HepG2 (cell line): Measurements from ENCODE around the gene RREB1. TPM values are rescaled to one million over a fixed set of nuclear protein-coding genes. Genes with fewer than 3 reads are reported as not detected.

ENCODE experiments used
- CENPT ChIP-seq: sonication (generic); formaldehyde crosslinking; IDR thresholded peaks from 2 replicates; pipeline ENCODE4 v1.8.0; 2022; ENCODE audit warnings: low read depth, mild to moderate bottlenecking, moderate library complexity, missing genetic modification reagents
- KMT2A ChIP-seq: sonication (generic); formaldehyde crosslinking; IDR thresholded peaks from 2 replicates; pipeline ENCODE4 v1.4.0; 2020; ENCODE audit warnings: missing genetic modification reagents
- NR2F1 ChIP-seq, 2 experiments: fragments of 450-650 bp in 1 of 2; formaldehyde crosslinking in 1 of 2; IDR thresholded peaks; 2 replicates each; pipeline versions ENCODE4 v1.5.0 to v1.6.1; 2016 to 2020; ENCODE audit warnings: mild to moderate bottlenecking in 1 of 2, missing compliant biosample characterization in 1 of 2, missing genetic modification reagents in 1 of 2, moderate library complexity in 1 of 2
- PITX1 ChIP-seq: sonication (generic); formaldehyde crosslinking; IDR thresholded peaks from 2 replicates; pipeline ENCODE4 v1.5.1; 2020; ENCODE audit warnings: mild to moderate bottlenecking, missing genetic modification reagents
- PPARG ChIP-seq: conservative IDR thresholded peaks from 2 replicates; pipeline ENCODE4 v1.6.1; 2016; ENCODE audit warnings: missing biosample characterization, missing genetic modification reagents
- PRMT3 ChIP-seq: sonication (generic); formaldehyde crosslinking; IDR thresholded peaks from 2 replicates; pipeline ENCODE4 v1.8.1; 2022; ENCODE audit warnings: low read depth, mild to moderate bottlenecking, moderate library complexity, missing genetic modification reagents, borderline replicate concordance
- SALL1 ChIP-seq: sonication (generic); formaldehyde crosslinking; IDR thresholded peaks from 2 replicates; pipeline ENCODE4 v1.8.0; 2022; ENCODE audit warnings: mild to moderate bottlenecking, missing genetic modification reagents
- SAP130 ChIP-seq: IDR thresholded peaks from 2 replicates; pipeline ENCODE4 v1.6.1; 2016; ENCODE audit warnings: low read depth
- TGIF2 ChIP-seq: IDR thresholded peaks from 2 replicates; pipeline ENCODE4 v1.6.1; 2016; ENCODE audit warnings: control low read depth, missing compliant biosample characterization
- XRCC5 ChIP-seq: fragments of 200-400 bp; formaldehyde crosslinking; optimal IDR thresholded peaks from 2 replicates; pipeline ENCODE3; 2017; ENCODE audit warnings: mild to moderate bottlenecking, low read length
- ZBTB7A ChIP-seq: sonication (generic); formaldehyde crosslinking; IDR thresholded peaks from 2 replicates; pipeline ENCODE4 v1.8.0; 2022; ENCODE audit warnings: mild to moderate bottlenecking, missing genetic modification reagents
- ZHX1 ChIP-seq: sonication (generic); formaldehyde crosslinking; IDR thresholded peaks from 2 replicates; pipeline ENCODE4 v1.8.1; 2022; ENCODE audit warnings: low read depth, mild to moderate bottlenecking, missing genetic modification reagents
- ZNF264 ChIP-seq: sonication (generic); formaldehyde crosslinking; IDR thresholded peaks from 2 replicates; pipeline ENCODE4 v1.4.0; 2020; ENCODE audit warnings: missing genetic modification reagents
- ZNF3 ChIP-seq: IDR thresholded peaks from 2 replicates; pipeline ENCODE4 v1.7.0; 2017; ENCODE audit warnings: inconsistent platforms
- ZSCAN31 ChIP-seq: sonication (generic); formaldehyde crosslinking; IDR thresholded peaks from 2 replicates; pipeline ENCODE4 v1.5.0; 2020; ENCODE audit warnings: low read depth, mild to moderate bottlenecking, missing genetic modification reagents
- polyA plus RNA-seq, 8 experiments: library from polyadenylated mRNA; depleted of rRNA in 3 of 8; stranded (reverse) in 7 of 8; unstranded in 1 of 8; fragments of >200 nt; fragmentation: Illumina TruSeq in 4 of 8; extraction: Trizol in 4 of 8; gene quantifications; 2 replicates each; pipeline versions ENCODE4 v1.2.1 to v1.2.3, GENCODE V29; 2011 to 2016; ENCODE audit warnings: low read depth in 4 of 8, missing spikeins in 1 of 8, mixed read lengths in 1 of 8; ENCODE audit not compliant: insufficient read depth in 1 of 8
- total RNA-seq, 5 experiments: library from RNA; depleted of rRNA; stranded (reverse); fragments of >200 nt; fragmentation: Illumina TruSeq; extraction: Trizol; gene quantifications; 2 replicates each; pipeline ENCODE4 v1.2.3, GENCODE V29; 2016; ENCODE audit warnings: low read depth in 1 of 5
- TF ChIP-seq, protein P1 (sequence below): sonication (generic); formaldehyde crosslinking; IDR thresholded peaks from one replicate; pipeline ENCODE4 v1.5.1; 2020; ENCODE audit warnings: mild to moderate bottlenecking, missing genetic modification reagents; ENCODE audit errors: not compliant biosample characterization
- TF ChIP-seq, protein P2 (sequence below): sonication (generic); formaldehyde crosslinking; IDR thresholded peaks from 2 replicates; pipeline ENCODE4 v1.4.0; 2020; ENCODE audit warnings: mild to moderate bottlenecking, missing genetic modification reagents
- TF ChIP-seq, protein P3 (sequence below): sonication (generic); formaldehyde crosslinking; IDR thresholded peaks from 2 replicates; pipeline ENCODE4 v1.4.0; 2020; ENCODE audit warnings: missing genetic modification reagents, low read depth, mild to moderate bottlenecking, borderline replicate concordance

Gene RREB1
- total and polyA plus RNA-seq, 2 of the 13 experiments (the other 11 are each of a cell fraction or from before 2014, with no cell fraction given) = 6.1 to 23.2 TPM

DNA sequence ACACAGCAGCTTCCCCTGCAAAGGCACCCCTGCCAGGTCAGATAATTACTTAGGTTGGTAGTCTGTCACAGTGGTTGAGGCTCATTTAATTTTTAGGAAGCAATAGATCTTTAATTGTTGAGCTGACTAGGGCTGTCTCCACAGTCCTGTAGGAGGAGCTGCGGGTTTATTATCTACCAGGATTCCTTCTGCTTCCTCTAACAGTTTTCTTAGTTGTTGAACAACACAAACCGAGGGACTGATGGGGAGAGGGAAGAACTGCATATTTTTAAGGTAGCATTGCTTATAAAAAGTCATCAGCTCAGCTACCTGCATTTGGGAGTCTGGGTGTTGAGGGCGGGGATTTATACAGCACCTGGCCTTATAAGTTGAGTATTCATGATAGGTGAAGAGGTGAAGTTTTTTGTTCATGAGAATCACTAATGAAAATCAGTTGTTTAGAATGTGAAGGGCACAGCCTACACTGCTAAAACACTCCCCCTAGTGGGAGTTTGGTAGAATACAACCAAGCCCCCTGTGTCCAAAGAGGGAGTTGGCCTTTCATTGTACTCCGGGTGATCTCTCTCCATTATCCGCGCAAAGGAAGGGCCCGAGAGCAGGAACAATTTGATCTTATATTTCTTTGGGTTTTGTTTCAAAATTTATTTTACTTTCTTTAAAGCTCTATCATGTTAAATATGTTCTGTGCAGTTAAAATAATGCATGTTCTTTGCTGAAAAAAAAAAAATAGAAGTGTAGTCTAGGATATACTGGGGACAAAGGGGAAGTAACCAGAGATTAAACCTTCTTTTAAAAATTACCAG, 135.6 kb downstream of the RREB1 start (continued):
- TF ChIP-seq, protein P1, sequence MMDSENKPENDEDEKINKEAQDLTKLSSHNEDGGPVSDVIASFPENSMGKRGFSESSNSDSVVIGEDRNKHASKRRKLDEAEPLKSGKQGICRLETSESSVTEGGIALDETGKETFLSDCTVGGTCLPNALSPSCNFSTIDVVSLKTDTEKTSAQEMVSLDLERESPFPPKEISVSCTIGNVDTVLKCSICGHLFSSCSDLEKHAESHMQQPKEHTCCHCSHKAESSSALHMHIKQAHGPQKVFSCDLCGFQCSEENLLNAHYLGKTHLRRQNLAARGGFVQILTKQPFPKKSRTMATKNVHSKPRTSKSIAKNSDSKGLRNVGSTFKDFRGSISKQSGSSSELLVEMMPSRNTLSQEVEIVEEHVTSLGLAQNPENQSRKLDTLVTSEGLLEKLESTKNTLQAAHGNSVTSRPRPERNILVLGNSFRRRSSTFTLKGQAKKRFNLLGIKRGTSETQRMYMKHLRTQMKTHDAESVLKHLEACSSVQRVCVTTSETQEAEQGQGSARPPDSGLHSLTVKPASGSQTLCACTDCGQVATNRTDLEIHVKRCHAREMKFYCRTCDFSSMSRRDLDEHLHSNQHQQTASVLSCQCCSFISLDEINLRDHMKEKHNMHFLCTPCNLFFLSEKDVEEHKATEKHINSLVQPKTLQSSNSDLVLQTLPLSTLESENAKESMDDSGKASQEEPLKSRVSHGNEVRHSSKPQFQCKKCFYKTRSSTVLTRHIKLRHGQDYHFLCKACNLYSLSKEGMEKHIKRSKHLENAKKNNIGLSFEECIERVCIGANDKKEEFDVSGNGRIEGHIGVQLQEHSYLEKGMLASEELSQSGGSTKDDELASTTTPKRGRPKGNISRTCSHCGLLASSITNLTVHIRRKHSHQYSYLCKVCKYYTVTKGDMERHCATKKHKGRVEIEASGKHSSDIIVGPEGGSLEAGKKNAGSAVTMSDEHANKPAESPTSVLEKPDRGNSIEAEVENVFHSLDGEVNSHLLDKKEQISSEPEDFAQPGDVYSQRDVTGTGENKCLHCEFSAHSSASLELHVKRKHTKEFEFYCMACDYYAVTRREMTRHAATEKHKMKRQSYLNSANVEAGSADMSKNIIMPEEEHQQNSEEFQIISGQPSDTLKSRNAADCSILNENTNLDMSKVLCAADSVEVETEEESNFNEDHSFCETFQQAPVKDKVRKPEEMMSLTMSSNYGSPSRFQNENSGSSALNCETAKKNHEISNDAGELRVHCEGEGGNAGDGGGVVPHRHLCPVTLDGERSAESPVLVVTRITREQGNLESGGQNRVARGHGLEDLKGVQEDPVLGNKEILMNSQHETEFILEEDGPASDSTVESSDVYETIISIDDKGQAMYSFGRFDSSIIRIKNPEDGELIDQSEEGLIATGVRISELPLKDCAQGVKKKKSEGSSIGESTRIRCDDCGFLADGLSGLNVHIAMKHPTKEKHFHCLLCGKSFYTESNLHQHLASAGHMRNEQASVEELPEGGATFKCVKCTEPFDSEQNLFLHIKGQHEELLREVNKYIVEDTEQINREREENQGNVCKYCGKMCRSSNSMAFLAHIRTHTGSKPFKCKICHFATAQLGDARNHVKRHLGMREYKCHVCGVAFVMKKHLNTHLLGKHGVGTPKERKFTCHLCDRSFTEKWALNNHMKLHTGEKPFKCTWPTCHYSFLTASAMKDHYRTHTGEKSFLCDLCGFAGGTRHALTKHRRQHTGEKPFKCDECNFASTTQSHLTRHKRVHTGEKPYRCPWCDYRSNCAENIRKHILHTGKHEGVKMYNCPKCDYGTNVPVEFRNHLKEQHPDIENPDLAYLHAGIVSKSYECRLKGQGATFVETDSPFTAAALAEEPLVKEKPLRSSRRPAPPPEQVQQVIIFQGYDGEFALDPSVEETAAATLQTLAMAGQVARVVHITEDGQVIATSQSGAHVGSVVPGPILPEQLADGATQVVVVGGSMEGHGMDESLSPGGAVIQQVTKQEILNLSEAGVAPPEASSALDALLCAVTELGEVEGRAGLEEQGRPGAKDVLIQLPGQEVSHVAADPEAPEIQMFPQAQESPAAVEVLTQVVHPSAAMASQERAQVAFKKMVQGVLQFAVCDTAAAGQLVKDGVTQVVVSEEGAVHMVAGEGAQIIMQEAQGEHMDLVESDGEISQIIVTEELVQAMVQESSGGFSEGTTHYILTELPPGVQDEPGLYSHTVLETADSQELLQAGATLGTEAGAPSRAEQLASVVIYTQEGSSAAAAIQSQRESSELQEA (CRISPR knock-in tag) = no peak
- TF ChIP-seq PITX1 (CRISPR knock-in tag) (no peak), CENPT (CRISPR knock-in tag) (no peak), XRCC5 (no peak), SALL1 (CRISPR knock-in tag) (no peak), NR2F1 (CRISPR knock-in tag; IDR thresholded peaks at IDR 0.05) (no peak), PPARG (CRISPR knock-in tag) (no peak), ZHX1 (CRISPR knock-in tag) (no peak), PRMT3 (CRISPR knock-in tag) (no peak), ZSCAN31 (CRISPR knock-in tag) (0 out of 2 replicates have a peak, but pooled peaks have one; percentile 43), ZNF264 (CRISPR knock-in tag) (0 out of 2 replicates have a peak, but pooled peaks have one; percentile 28), TGIF2 (CRISPR knock-in tag) (no peak), ZNF3 (CRISPR knock-in tag) (no peak), SAP130 (peak; percentile 18; the same call in 1 of the 2 replicates), KMT2A (CRISPR knock-in tag) (no peak), ZBTB7A (CRISPR knock-in tag) (no peak)
- TF ChIP-seq, protein P2, sequence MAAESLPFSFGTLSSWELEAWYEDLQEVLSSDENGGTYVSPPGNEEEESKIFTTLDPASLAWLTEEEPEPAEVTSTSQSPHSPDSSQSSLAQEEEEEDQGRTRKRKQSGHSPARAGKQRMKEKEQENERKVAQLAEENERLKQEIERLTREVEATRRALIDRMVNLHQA = no peak
- TF ChIP-seq, protein P3, sequence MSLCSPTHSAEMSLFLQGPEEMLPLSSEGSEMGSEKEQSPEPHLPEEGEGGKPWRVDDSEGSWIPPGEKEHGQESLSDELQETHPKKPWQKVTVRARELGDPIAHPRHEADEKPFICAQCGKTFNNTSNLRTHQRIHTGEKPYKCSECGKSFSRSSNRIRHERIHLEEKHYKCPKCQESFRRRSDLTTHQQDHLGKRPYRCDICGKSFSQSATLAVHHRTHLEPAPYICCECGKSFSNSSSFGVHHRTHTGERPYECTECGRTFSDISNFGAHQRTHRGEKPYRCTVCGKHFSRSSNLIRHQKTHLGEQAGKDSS (CRISPR knock-in tag) = no peak
